NCI-H1930 (cell line): ENCODE measurements around the gene LPP.

Experiments used
- DNase-seq, 2 experiments: peaks; one replicate each; lab custom pipeline; 2025; lab: John Stamatoyannopoulos, UW

LPP gene

DNA sequence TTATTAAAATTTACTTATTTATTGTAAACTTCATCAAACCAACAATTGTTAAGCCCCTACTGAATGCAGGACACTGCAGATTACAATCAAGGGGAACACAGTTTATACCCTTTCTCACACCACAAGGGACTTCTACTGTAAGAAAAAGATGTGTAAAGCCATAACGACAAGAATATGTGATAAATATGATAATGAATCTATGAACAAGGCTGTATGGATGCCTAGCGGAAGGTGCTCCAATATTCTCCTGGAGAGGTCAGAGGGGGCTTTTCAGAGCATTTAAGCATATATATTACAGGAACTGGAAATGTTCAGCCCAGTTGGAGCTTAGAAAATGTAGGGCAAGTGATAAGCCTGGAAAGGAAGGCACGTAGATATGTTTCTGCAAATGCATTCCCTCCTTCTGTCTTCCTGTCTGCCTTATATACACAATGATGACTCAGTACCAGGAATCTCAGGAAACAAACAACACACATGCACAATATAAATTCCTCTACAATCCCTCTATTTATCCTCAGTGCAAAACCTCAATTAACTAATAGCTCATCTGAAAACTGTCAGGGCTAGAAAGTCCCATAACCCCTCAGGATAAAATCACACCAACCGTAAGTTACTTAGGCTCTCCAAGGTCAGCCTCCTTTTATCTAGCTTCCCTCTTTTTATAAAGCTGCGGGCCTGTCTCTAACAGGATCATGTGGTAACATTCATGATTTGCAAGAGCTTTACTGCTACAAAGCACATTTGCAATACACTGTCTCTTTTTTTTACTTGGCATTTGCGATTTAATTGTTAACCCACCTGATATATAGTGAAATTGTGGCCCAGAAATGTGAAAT is 393.1 kb downstream of the LPP start:
- no peak for DNase-seq

DNA sequence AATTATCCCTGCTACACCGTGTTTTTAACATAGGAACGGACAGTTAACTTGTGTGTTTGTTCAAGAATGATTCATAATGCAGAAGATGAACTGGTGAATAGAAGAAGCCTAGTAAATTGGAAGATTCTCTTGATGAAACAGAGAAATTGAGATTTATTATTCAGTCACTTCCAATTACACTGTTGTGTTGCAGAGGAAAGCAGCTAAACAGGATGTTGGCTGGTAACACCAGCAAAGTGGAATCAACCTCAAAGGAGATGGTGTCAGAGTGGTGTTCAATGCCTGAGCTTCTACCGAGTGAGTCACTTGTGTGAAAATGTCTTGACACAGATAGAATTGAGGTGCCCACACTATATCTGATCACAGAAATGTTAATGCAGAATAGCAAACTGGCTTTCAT is 399.6 kb downstream of the LPP start:
- no peak for DNase-seq

DNA sequence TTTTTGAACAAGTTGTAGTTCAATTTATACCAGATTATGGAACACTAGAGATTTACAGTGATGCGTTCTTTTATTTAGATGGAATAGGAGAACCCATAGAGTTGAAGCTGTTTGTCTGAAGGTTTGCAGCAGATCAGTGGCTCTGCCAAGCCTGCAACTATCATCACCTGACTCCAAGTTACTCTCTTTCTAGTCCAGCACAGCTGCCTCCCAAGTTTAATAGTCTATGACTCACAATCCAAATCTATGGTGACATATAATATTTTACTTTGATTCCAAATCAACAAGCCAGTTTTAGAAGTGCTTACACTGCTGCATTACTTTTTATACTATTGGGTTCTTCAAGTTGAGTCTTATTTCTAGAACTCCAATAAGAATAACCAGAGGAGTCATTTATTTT is 400.4 kb downstream of the LPP start:
- no peak for DNase-seq

DNA sequence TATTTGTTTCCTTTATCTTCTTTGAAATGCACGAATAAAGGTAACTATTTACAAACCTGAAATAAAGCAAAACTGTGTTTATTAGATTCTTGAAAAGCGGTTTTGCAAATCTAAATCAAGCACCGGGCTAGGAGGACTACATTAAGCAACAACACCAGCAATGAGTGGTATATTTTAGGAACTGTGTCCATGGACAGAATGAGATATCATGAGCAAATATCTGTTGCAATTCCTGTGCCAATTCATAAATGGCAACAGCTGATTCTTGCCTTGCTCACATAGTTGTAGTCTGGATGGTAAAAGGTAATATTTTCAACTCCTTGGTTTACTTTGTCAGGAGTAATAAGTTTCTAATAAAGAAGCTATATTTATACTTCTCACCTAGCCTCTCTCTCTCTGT is 403.3 kb downstream of the LPP start:
- no peak for DNase-seq

DNA sequence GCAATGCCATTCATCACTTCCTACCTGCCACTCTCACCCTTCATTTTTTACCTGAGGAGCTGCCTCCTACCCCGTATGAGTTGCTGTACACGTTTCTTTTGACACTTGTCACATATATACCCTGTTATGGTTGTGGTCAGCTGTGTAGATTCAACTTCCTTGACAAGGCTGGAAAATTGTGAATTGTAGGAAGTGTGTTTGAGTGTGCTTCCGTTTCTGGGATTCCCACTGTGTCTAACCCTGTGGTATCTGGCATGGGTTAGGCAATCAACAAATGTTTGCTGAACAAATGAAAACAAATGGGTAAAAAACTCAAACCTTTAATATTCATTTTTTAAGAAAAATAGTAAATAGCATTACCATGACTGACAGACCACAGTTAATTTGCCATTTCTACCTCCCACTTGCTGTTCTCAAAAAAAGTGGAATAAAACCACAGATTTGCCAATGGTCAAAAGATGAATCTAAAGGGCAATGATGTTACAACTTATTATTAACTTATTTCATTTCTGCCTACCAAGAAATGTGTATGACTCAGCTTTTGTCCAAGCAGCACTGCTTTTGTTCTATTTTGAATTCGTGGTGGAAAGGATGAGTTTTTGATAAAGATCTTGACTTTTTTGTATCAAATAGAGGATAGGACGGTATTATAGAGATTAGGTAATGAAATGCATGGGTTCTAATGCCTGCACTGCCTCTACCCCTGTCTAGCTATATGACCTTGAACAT is 404.6 kb downstream of the LPP start:
- DNase-seq, result no peak

DNA sequence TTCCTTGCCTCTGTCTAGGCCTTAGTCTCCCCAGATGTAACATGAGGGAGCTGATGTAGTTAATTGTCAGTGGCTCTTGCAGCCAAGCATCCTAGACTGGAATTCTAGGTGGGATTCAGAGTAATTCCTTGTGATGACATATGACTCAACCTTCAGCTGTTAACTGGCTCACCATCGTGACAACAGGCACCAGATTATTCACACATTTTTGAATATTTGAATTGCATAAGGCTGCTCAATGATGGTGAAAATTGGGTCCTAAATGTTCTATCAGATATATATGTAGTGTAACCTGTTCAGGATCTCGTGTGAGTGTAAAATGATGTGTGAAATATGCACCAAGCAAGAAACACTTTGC is 405.1 kb downstream of the LPP start:
- DNase-seq, result no peak

DNA sequence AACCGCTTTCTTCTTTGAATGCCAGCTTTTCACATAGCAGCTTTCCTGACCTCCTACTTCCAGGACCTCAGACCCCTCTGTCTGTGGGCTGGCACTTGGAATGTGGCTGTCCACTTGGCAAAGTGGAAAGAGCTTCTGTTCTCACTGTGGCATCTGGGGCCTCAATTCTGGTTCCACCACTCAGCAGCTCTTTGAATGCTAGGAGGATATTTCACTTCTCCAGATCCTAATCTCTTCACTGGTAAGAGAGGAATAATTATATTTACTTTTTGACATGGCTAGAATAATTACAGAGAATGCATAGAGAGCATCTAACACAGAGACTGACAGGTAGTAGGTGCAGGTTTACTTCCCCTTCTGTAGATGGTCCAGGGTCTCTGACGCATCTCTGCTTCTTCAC is 405.9 kb downstream of the LPP start:
- DNase-seq, result no peak

DNA sequence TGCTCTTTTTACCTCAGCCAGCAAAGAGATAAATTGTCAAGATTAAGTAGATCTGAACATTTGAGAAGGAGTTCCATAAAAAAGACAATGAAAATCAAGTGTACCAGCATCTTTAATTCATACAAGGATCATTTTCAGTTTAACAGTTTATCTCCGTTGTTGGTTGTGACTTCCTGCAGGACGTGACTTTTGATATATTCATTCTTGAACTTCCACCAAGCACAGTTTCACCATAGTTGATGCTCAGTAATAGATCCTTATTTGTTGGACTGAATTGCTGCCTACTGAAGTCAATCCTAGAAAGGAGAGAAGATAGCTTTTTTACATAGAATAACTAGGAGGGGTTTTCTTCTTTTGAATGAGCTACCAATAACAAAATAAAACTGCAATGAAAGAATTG is 408.2 kb downstream of the LPP start:
- DNase-seq, result no peak

DNA sequence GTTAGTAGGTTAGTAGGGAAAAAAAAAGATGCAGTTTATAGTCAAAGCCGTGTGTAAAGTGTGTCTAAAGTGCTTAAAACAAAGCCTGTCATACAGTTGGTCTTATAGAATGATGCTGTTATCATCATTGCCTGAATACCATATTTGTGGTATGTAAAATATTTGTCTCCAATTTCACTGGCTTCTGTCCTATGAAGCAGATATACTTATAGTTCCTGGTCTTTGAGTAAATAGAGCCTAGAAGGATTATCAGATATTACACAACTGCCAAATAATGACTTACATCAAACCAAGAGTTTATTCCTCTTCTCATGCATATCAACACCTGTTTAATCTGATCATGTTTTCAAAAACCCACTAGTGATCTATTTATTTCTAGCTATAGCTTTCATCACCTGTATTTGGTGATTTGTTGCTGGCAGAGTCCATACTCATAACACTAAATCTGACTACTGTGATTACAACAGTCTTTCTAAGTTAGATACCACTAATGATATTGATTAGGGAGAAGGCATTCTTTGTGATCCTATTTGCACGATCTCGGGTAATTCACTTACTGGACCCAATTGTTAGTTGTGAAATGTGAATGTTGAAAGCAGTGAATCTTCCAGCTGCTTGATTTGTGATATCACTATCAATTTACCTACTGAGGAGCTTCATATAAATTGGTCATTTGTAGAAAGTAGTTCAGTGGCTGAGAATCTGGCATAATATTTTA is 413.7 kb downstream of the LPP start:
- DNase-seq, result no peak

DNA sequence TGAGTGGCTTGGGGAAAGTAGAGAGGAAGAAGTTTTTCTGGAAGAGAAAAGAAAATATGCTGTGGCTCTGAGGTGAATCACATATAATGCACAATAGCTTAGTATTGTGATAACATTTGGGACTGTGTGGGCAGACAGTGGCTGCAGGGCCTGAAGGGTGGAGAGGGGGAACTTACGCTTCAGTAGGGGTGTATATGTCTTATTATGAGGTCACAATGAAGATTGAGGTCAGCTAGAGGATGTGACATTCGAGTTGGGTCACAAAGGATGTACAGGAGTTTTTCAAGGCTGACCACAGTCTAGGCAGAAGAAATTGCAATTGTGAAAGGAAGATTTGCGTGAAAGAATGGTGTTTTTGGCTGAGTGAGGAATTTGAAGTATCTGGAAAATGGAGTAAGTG is 414.8 kb downstream of the LPP start:
- DNase-seq, result no peak

DNA sequence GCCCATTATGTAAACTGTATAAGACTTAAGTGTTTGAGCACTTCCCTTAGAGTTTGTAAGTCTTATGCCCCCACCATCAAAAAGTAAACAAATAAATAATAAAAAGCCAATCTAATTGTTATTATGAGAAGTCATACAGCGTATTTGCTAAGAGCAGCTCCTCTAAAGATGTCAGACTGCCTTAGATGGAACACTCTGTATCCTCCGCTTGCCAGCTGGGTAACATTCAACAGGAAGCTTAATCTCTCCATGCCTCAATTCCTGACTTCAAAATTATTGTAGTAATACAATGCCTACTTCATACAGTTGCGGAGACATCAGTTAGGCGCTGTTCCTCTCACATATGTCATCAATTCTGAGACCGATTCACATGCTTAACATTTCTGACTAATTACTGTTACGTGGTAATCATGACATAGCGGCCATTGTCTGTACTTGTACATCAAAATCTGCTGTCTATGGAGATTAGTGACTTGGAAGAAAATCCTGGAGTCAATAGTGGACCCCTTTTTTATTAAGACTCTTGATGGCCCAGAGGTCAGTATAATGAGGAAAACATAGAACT is 417.7 kb downstream of the LPP start:
- DNase-seq, result no peak

DNA sequence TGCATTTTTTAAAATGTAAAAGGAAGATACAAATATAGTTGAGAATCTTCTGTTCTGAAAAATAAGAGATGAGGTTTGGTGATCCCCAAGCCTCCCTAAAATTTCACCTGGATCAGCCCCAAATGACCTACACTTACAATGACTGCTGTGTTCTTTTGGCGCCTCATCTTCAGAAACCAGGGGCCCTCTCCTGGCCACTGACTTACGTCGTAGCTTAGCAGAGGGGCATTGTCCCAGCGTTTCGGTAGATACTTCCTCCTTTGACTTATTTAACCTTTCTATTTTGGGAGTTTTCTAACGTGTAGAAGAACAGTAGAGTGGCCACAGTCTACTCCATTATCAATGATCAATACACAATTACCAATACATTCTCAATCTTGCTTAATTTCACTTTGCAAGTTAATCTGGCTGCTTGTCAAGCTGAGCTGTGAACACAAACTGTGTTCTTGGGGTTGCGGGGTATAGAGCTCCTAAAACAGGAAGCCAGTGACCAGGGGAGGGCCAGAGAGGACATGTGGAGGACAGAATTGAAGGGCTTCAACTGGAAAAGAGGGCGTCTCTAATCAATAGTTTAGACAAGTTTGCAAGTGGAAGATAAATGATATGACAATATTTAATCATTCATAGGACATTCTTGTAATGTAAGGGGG is 419.5 kb downstream of the LPP start:
- no peak for DNase-seq

DNA sequence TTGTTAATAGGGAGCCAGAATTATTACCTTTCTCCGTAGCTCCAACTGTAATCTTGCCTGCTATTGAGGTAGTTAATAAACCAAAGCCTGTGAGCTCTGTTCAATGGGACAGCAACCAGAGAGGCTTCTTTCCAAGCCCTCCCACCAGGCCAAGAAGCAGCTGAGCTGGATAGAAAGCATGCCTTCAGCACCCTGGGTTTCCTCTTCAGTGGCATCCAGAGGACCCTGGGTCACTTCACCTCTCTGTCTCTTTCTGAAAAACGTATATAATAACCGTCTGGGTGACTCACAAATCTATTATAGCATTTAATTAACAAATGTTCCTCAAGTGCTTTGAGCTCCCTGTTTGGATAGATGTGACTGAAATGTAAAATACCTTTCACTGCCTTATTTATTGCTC is 420.0 kb downstream of the LPP start:
- no peak for DNase-seq

DNA sequence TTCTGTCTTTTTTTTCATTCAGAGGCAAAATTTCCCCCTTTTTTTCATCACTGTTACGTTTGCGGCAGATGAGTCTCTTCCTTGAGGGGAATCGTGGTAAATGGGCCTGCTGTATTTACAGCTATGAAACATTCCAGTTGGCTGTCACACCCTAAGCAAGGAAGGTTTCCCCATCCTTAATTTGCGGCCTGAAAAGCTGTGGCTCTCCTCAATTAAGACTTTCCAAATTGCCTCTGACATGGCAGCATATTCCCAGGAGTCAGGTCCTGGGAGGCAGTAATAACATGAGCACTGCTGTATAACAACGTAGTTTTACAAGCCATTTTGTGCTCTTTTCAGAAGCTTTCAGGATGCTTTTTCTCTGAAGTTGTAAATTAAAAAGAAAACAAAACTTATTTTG is 420.9 kb downstream of the LPP start:
- no peak for DNase-seq

DNA sequence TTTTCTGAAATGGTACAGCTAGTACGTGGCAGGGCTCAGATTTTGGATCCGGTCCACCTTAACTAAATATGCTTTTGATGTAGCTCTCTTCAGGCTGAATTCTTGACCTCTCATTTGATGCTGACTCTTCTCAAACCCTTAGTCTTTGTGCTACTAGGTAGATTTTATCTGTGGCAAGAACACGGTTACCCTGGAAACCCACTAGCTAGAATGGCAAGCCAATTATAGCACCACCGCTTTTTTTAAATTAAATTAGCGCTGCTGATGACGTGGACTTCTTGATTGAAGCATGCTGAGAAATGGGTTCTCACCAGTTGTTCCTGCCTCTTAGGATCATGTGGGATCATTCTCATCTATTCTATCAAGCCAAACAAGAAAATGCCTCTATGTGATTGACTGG is 421.5 kb downstream of the LPP start:
- no peak for DNase-seq

DNA sequence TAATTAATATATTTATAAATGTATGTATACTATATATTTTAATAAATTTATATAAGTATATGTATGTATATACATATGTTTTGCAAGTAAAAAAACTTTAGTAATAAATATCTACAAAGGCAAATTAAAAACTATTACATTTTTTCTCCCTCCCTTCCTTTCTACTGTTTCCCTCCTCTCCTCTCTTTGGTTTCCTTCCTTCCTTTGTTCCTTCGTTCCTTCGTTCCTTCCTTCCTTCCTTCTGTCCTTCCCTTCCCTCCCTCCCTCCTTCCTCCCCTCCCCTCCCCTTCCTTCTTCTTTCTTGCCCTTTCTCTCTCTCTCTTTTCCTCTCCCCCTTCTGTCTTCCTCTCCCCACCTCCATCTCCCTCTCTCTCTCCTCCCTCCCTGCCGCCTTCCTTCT is 423.6 kb downstream of the LPP start:
- no peak for DNase-seq

DNA sequence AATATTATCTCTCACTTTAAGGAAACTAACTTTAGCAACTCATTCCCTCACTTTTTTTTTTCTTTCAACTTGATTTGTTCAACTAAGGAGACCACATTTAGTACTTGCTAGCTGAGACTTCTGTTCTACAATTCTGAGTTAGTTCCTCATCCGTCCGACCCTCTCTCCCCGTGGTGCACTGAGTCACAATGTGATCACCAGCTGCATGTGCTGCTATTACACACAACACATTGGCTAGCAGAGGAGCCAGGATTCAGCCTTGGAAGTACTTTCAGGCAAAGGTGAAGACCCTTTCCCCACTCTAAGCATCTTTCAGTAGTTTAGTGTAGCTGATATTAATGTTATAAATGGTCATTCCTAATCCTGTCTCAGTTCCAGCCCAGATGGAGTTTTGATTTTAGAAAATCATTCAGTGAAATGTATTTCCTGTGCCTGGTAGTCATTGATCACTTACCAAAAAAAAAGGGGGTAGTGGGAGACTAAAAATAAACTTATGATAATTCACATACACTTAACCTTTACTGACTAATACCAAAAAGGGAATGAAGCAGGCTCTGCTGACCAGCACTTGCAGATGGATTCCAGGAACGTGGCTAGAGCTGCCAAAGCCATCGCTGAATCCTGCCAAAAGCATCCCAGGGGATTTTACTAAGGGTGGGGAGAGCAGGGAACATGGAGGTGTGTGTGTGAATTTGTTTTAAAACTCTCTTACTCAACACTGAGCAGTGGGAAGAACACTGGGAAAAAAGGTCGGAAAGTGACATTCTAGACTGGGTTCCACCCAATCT is 424.8 kb downstream of the LPP start:
- no peak for DNase-seq

DNA sequence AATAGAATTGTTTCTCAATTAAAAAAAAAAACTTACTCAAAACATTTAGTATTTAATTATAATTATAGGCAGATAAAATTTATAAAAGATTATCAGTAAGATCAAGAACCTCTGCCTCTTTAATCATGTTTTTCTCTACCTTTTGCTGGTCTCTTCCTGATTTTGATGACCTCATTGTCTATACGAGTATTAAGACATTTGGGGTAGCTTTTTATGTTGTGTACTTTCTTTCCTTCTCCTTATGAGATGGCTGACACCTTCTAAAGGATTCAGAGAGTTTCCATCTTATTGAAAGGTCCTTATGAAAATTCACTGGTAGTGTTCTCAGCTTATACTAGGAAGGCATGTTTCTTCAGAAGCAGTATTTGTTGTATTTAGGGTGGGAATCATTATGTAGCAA is 426.3 kb downstream of the LPP start:
- no peak for DNase-seq

DNA sequence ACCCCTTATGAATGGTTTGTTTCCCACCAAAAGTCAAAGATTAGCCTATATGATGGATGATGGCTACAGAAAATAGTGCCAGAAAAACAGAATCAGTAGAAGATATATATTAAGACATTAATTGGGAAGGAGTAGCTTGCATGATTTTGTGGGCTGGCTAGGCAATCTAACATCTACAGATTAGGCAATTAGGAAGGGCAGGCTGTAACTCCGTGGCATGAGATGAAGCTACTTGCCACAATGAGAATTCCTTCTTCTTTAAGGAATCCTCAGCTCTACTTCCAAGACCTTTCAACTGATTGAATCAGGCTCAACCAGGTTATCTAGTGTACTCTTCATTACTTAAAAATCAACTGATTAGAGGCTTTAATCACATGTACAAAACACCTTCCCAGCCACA is 426.7 kb downstream of the LPP start:
- no peak for DNase-seq

DNA sequence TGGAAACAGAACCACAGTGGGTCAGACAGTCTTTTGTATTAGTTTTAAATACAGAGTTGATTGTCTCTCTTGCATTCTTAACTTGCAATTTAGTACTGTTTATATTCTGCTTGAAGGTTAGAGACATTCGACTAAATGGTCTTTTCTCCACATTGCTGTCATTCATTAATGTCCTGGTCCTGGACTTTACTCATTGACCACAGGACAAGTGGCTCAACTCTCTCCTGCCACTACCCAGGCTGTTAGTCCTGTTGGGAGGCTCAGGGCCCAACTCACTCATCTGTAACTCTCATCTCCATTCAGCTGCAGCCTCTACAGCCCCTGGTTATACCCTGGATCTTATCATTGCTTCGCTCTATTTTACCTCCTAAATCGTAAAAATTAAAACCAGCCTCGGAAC is 427.4 kb downstream of the LPP start:
- no peak for DNase-seq

DNA sequence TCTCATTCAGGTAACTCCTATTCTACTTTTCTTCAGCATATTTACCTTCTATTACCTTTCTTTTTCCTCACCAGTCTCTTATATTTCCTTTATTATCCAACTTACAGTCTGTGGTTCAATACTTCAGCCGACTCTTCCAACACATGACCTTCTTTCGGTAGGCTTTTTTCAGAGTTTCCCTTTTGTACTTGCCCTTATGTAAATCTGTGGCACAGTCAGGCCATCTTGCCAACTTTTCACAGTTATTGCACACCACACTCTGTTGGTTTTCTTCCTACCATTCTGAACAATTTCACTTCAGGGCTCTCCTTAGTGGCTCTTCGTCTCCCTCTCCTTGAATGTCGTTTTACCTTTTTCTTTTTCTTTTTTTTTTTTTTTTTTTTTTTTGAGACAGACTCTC is 427.8 kb downstream of the LPP start:
- no peak for DNase-seq
